Measurements from ENCODE around the gene DCTD.

DNA sequence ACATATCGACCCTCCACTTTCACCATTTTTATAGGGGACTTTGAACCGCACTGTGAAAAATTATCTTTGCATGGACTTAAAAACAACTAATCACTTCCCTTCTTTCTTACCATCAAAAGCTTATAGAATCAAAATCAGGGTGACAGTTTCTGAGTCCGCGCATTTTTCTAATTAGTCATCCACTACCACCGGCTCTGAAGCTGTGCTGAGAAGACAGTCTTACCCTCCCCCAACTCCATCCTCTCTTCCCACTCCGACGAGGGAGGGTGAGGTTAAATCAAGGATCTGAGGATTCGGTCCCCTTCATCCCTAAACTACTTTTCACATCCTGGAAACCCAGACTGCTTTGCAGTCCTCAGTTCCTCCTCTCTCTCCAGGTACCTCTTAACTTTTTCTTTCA is 4.2 kb downstream of the DCTD start:
- TF ChIP-seq EP300 (IDR thresholded peaks at IDR 0.05) (no peak), POLR2AphosphoS5 (IDR thresholded peaks at IDR 0.05) (no peak)
- TF ChIP-seq, protein P1, sequence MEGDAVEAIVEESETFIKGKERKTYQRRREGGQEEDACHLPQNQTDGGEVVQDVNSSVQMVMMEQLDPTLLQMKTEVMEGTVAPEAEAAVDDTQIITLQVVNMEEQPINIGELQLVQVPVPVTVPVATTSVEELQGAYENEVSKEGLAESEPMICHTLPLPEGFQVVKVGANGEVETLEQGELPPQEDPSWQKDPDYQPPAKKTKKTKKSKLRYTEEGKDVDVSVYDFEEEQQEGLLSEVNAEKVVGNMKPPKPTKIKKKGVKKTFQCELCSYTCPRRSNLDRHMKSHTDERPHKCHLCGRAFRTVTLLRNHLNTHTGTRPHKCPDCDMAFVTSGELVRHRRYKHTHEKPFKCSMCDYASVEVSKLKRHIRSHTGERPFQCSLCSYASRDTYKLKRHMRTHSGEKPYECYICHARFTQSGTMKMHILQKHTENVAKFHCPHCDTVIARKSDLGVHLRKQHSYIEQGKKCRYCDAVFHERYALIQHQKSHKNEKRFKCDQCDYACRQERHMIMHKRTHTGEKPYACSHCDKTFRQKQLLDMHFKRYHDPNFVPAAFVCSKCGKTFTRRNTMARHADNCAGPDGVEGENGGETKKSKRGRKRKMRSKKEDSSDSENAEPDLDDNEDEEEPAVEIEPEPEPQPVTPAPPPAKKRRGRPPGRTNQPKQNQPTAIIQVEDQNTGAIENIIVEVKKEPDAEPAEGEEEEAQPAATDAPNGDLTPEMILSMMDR (IDR thresholded peaks at IDR 0.05), result no peak
